MM.1S (cell line): ENCODE measurements around the gene ADRA1B.

Experiments
- EZH2 ChIP-seq: fragments of 300-600 bp; sonication (generic); optimal IDR thresholded peaks from 2 replicates; pipeline ENCODE3; 2017; ENCODE audit warnings: low read depth, mild to moderate bottlenecking, antibody characterized with exemption, low read length, mixed read lengths
- EZH2phosphoT487 ChIP-seq: fragments of 300-600 bp; sonication (generic); IDR thresholded peaks from 2 replicates; pipeline ENCODE4 v1.6.1; 2018; ENCODE audit warnings: antibody characterized with exemption, low read length
- TF ChIP-seq, protein P1 (sequence below): fragments of 300-600 bp; sonication (generic); IDR thresholded peaks from 2 replicates; pipeline ENCODE4 v1.5.1; 2016; ENCODE audit warnings: antibody characterized with exemption, low read length, mixed read lengths

DNA sequence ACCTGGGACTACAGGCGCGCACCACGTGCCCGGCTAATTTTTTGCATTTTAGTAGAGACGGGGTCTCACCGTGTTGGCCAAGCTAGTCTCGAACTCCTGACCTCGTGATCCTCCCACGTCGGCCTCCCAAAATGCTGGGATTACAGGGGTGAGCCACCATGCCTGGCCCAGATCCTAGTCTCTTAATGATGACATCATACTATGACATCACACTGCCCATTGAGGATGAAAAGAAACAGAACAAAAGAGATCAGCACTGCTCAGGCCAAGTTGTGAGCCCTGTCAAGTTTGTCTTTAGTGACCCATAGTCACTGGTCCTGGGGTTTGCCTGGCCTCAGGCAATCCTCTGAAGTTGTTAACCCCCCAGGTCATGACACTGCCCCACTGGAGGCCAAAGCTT, 21.3 kb downstream of the ADRA1B start:
- TF ChIP-seq, protein P1, sequence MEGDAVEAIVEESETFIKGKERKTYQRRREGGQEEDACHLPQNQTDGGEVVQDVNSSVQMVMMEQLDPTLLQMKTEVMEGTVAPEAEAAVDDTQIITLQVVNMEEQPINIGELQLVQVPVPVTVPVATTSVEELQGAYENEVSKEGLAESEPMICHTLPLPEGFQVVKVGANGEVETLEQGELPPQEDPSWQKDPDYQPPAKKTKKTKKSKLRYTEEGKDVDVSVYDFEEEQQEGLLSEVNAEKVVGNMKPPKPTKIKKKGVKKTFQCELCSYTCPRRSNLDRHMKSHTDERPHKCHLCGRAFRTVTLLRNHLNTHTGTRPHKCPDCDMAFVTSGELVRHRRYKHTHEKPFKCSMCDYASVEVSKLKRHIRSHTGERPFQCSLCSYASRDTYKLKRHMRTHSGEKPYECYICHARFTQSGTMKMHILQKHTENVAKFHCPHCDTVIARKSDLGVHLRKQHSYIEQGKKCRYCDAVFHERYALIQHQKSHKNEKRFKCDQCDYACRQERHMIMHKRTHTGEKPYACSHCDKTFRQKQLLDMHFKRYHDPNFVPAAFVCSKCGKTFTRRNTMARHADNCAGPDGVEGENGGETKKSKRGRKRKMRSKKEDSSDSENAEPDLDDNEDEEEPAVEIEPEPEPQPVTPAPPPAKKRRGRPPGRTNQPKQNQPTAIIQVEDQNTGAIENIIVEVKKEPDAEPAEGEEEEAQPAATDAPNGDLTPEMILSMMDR: no peak
- TF ChIP-seq EZH2 (no peak), EZH2phosphoT487 (no peak)
